ENCODE data around the gene EGLN3. TPM values are rescaled to one million over a fixed set of nuclear protein-coding genes. Genes with fewer than 3 reads are reported as not detected.

The EGLN3 gene
- polyA plus RNA-seq, 6 donors from 2014 or later = 0.16 to 1.4 (median 0.77) TPM; not detected in 1

- Mint-ChIP-seq H3K9me3 (peaks cover 0 to 5% (median 0%) of the 10 kb centered on the region in 7 donors), H3K4me1 (peaks cover 5 to 11% (median 5%) of the 10 kb centered on the region in 3 donors), H3K27me3 (peaks cover 19 to 27% (median 26%) of the 10 kb centered on the region in 3 donors), H3K36me3 (peaks cover 0 to 3% of the 10 kb centered on the region in 2 donors), H3K27ac (no peak overlapping the region), H3K4me3 (no peak overlapping the region)
- DNase-seq (no peak), ATAC-seq (ENCODE audit: low read depth in 2 of 2) (no peak)
Observed at GRCh38 chr14:33957299-33957698, 6.4 kb upstream of the EGLN3 start.

GRCh38 chr14:33956640-33957039 is 5.8 kb upstream of the EGLN3 start:
- peaks cover 6 to 12% (median 7%) of the 10 kb centered on the region in 3 donors for H3K4me1 Mint-ChIP-seq
- H3K36me3 Mint-ChIP-seq = no peaks in the 10 kb centered on the region
- ATAC-seq (ENCODE audit: low read depth in 2 of 2) = no peak
- H3K27ac Mint-ChIP-seq = no peak overlapping the region
- no peak for DNase-seq
- peaks cover 22 to 31% (median 28%) of the 10 kb centered on the region in 3 donors for H3K27me3 Mint-ChIP-seq
- H3K9me3 Mint-ChIP-seq = peaks cover 0 to 2% (median 0%) of the 10 kb centered on the region in 7 donors
- no peak overlapping the region for H3K4me3 Mint-ChIP-seq

- Mint-ChIP-seq H3K9me3 (peaks cover 0 to 2% (median 0%) of the 10 kb centered on the region in 7 donors), H3K27ac (no peak overlapping the region), H3K4me1 (peaks cover 13 to 28% (median 21%) of the 10 kb centered on the region in 3 donors), H3K4me3 (no peak overlapping the region), H3K27me3 (peaks cover 30 to 44% (median 35%) of the 10 kb centered on the region in 3 donors), H3K36me3 (no peaks in the 10 kb centered on the region)
- ATAC-seq (ENCODE audit: low read depth in 2 of 2) (no peak), DNase-seq (no peak)
Observed at GRCh38 chr14:33954016-33954598, 3.2 kb upstream of the EGLN3 start.

- H3K27me3 Mint-ChIP-seq = peaks cover 32 to 51% (median 42%) of the 10 kb centered on the region in 3 donors
- peaks cover 0 to 2% (median 0%) of the 10 kb centered on the region in 7 donors for H3K9me3 Mint-ChIP-seq
- no peak overlapping the region for H3K27ac Mint-ChIP-seq
- ATAC-seq (ENCODE audit: low read depth in 2 of 2) = no peak
- H3K4me1 Mint-ChIP-seq = peaks cover 13 to 29% (median 21%) of the 10 kb centered on the region in 3 donors
- no peak for DNase-seq
- no peaks in the 10 kb centered on the region for H3K36me3 Mint-ChIP-seq
- peak overlapping the region in 3 of 8 donors; percentile 53 to 75 (median 61) for H3K4me3 Mint-ChIP-seq
Observed at GRCh38 chr14:33952541-33952940, 1.7 kb upstream of the EGLN3 start.

GRCh38 chr14:33951183-33951840 is 438 bp upstream of the EGLN3 start:
- H3K27ac Mint-ChIP-seq = peak overlapping the region in 1 of 6 donors; percentile 28
- no peak for DNase-seq
- no peak for ATAC-seq (ENCODE audit: low read depth in 2 of 2)

GRCh38 chr14:33949411-33949893 is 1.4 kb downstream of the EGLN3 start:
- peaks cover 8 to 24% (median 24%) of the 10 kb centered on the region in 3 donors for H3K4me1 Mint-ChIP-seq
- ATAC-seq (ENCODE audit: low read depth in 2 of 2) (no peak), DNase-seq (no peak)
- H3K27me3 Mint-ChIP-seq = peaks cover 35 to 51% (median 44%) of the 10 kb centered on the region in 3 donors
- H3K27ac Mint-ChIP-seq = no peak overlapping the region
- peaks cover 0 to 2% (median 0%) of the 10 kb centered on the region in 7 donors for H3K9me3 Mint-ChIP-seq
- peak overlapping the region in 7 of 8 donors; percentile 81 to 91 (median 83) for H3K4me3 Mint-ChIP-seq
- no peaks in the 10 kb centered on the region for H3K36me3 Mint-ChIP-seq

More at GRCh38 chr14:33951183-33951840, 438 bp upstream of the EGLN3 start:
- Mint-ChIP-seq H3K9me3 (peaks cover 0 to 2% (median 0%) of the 10 kb centered on the region in 7 donors), H3K27me3 (peaks cover 32 to 51% (median 48%) of the 10 kb centered on the region in 3 donors), H3K4me3 (peak overlapping the region; percentile 64 to 91 (median 82)), H3K4me1 (peaks cover 13 to 29% (median 27%) of the 10 kb centered on the region in 3 donors), H3K36me3 (no peaks in the 10 kb centered on the region)

- no peak for ATAC-seq (ENCODE audit: low read depth in 2 of 2)
- H3K9me3 Mint-ChIP-seq = peaks cover 0 to 2% (median 0%) of the 10 kb centered on the region in 7 donors
- H3K27ac Mint-ChIP-seq = peak overlapping the region in 1 of 6 donors; percentile 47
- no peak for DNase-seq
- H3K36me3 Mint-ChIP-seq = no peaks in the 10 kb centered on the region
- peaks cover 36 to 50% (median 45%) of the 10 kb centered on the region in 3 donors for H3K27me3 Mint-ChIP-seq
- peak overlapping the region in 3 of 8 donors; percentile 1 to 82 (median 4) for H3K4me3 Mint-ChIP-seq
- peaks cover 8 to 24% (median 23%) of the 10 kb centered on the region in 3 donors for H3K4me1 Mint-ChIP-seq
Observed at GRCh38 chr14:33948869-33949408, 1.9 kb downstream of the EGLN3 start.

- H3K9me3 Mint-ChIP-seq = peaks cover 0 to 2% (median 0%) of the 10 kb centered on the region in 7 donors
- DNase-seq (no peak), ATAC-seq (ENCODE audit: low read depth in 2 of 2) (no peak)
- H3K27me3 Mint-ChIP-seq = peaks cover 30 to 43% (median 40%) of the 10 kb centered on the region in 3 donors
- peaks cover 8 to 24% (median 23%) of the 10 kb centered on the region in 3 donors for H3K4me1 Mint-ChIP-seq
- H3K36me3 Mint-ChIP-seq = no peaks in the 10 kb centered on the region
- H3K4me3 Mint-ChIP-seq = peak overlapping the region in 3 of 8 donors; percentile 0 to 5 (median 1)
- no peak overlapping the region for H3K27ac Mint-ChIP-seq
Observed at GRCh38 chr14:33948145-33948868, 2.6 kb downstream of the EGLN3 start.

- no peak for ATAC-seq (ENCODE audit: low read depth in 2 of 2)
- H3K36me3 Mint-ChIP-seq = no peaks in the 10 kb centered on the region
- peaks cover 8 to 24% (median 23%) of the 10 kb centered on the region in 3 donors for H3K4me1 Mint-ChIP-seq
- no peak for DNase-seq
- H3K9me3 Mint-ChIP-seq = no peaks in the 10 kb centered on the region
- peaks cover 21 to 31% (median 31%) of the 10 kb centered on the region in 3 donors for H3K27me3 Mint-ChIP-seq
- H3K4me3 Mint-ChIP-seq = peak overlapping the region in 5 of 8 donors; percentile 8 to 79 (median 51)
- H3K27ac Mint-ChIP-seq = peak overlapping the region in 2 of 6 donors; percentile 11 to 91
Observed at GRCh38 chr14:33946679-33947476, 4.0 kb downstream of the EGLN3 start.

- DNase-seq (no peak), ATAC-seq (ENCODE audit: low read depth in 2 of 2) (no peak)
- no peaks in the 10 kb centered on the region for H3K9me3 Mint-ChIP-seq
- no peaks in the 10 kb centered on the region for H3K36me3 Mint-ChIP-seq
- peaks cover 5 to 19% (median 13%) of the 10 kb centered on the region in 3 donors for H3K4me1 Mint-ChIP-seq
- H3K4me3 Mint-ChIP-seq = no peak overlapping the region
- H3K27me3 Mint-ChIP-seq = peaks cover 25 to 31% (median 25%) of the 10 kb centered on the region in 3 donors
- no peak overlapping the region for H3K27ac Mint-ChIP-seq
Observed at GRCh38 chr14:33945210-33946088, 5.4 kb downstream of the EGLN3 start.

GRCh38 chr14:33943096-33943883 is 7.6 kb downstream of the EGLN3 start:
- Mint-ChIP-seq H3K4me1 (peaks cover 0 to 9% (median 0%) of the 10 kb centered on the region in 3 donors), H3K27ac (no peak overlapping the region), H3K9me3 (no peaks in the 10 kb centered on the region), H3K27me3 (peaks cover 10 to 22% (median 10%) of the 10 kb centered on the region in 3 donors), H3K4me3 (no peak overlapping the region), H3K36me3 (no peaks in the 10 kb centered on the region)
- DNase-seq (no peak), ATAC-seq (ENCODE audit: low read depth in 2 of 2) (no peak)

Data from naive B cell (primary cell).